GM21717 (cell line): ENCODE results near the gene RICTOR.
"Not testable (repeated sequence)": the region's sequence is repeated elsewhere in the genome, so short reads cannot be mapped to it uniquely, and the experiment has no call there.

Experiments
- ATAC-seq: cut with Tn5 transposase; IDR thresholded peaks from one replicate; pipeline ENCODE4 v1.9.1; 2021; ENCODE audit warnings: mild to moderate bottlenecking, moderate library complexity; ENCODE audit not compliant: unreplicated experiment

The RICTOR gene

DNA sequence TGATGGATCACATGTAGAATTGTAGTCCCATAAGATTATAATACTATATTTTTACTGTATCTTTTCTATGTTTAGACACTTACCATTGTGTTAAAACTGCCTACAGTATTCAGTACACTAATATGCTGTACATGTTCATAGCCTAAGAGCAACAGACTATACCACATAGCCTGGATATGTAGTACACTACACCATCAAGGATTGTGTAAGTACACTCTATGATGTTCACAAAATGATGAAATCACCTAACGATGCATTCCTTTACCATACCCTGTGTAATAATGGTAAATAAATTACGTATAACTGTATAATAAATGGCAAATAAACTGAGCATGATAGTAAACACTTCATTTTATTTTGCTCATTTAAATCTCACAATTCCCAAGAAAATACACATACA, 60.3 kb downstream of the RICTOR start:
- no peak for ATAC-seq

DNA sequence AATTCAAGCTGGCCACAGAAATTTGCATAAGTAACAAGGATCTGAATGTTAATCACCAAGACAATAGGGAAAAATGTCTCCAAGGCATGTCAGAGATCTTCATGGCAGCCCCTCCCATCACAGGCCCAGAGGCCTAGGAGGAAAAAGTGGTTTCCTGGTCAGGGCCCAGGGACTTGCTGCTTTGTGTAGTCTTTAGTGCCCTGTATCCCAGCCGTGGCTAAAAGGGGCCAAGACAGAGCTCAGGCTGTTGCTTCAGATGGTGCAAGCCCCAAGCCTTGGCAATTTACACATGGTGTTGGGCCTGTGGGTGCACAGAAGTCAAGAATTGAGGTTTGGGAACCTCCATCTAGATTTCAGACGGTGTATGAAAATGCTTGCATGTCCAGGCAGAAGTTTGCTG, 63.2 kb downstream of the RICTOR start:
- ATAC-seq, result not testable (repeated sequence)

DNA sequence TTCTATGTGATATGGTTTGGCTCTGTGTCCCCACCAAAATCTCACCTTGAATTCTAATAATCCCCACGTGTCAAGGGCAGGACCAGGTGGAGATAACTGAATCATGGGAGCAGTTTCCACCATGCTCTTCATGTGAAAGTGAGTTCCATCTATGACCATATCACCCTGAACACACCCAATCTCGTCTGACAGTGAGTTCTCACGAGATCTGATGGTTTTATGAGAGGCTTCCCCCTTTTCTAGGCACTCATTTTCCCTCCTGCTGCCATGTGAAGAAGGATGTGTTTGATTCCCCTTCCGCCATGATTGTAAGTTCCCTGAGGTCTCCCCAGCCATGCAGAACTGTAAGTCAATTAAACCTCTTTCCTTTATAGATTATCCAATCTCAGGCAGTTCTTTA, 64.2 kb downstream of the RICTOR start:
- ATAC-seq, result no peak

DNA sequence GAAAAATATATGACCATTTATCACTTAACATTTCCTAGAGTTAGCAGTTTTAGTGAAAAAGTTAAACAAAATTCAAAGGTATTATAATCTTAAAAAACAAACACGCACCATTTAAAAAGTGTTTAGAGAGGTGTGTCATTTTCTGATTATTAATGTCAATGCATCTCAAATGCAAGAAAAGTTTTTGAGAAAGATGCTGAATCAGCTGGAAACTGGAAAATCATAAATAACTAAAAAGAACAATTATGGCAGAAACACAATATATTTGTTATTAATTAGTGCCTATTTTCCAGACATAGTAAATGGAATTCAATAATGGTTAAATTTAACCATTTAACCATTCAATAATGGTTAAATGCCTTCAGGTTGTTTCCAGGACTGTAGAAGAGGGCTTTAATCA, 64.9 kb downstream of the RICTOR start:
- no peak for ATAC-seq

DNA sequence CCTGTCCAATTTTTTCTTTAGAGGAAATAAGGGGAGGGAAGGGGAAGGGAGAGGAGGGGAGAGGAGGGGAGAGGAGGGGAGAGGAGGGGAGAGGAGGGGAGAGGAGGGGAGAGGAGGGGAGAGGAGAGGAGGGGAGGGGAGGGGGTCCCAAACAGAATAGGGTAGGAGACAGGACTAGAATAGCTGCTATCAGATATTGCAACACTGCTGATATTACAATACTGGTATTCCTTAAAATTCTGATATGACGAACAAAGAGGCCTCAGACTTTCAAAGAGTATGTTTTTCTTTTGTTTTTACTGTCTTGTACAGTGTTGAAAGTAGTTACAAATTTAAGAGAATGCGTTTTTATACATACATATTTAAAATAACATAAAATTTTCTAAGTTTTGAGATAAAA, 67.5 kb downstream of the RICTOR start:
- no peak for ATAC-seq

DNA sequence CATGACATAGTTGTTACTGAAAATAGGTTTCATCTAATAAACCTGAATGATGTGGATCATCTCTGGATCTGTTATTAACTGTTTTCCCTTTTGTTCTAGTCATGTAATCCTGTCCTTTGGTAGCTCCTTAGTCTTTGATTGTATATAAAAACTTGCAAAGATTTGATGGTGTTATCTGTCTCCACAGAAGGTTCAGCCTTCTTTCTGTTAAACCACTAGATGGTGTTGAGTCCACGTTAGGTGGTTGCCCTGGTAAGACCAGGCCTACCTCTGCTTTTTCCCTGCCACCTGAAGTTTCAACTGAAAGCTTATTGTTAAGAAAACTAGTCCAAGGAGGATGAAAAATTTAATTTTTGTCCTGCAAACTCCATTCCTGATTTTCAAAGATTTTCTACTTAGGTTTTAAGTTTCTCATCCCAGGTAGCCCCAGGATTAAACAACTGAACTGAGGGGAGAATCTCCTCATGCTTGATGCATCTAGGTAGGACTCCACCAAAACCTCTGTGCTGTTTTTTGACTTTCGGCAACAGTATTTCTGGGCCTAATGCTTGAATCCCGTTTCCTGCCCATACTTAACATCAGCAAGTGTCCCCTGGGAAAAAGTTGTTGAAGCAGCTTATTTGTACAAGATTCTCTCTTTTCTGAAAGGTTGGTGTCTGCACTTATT, 68.5 kb downstream of the RICTOR start:
- no peak for ATAC-seq

DNA sequence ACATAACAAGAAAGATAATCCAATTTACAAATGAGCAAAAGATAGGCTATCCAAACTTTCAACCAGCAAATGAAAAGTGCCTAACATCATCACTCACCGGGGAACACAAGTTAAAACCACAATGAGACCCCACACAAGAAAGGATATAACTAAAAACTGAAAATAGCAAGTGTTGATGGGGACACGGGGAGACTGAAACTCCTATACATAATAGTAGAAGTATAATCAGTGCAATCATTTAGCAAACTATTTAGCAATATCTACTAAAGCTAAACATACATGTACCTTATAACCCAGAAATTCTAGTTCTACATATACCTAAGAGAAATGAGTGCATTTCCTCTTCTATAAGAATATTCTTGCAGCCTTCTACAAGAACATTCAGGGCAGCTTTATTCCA, 72.5 kb downstream of the RICTOR start:
- no peak for ATAC-seq

DNA sequence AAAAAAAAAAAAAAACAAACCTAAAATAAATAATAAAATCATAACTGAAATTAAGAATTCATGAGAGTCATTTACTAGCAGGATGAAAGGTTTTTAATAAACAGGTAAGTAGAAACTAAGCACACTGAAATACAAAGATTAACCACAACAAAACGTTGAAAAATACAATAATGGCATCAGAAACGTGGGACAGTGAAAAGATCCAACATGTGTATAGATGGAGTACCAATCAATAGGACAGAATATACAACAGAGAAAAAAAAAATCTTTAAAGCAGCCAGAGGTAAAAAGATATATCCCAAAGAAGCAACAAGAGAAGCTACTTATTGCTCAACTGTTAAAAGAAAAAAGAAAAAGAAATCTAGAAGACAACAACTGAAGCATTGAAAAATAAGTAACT, 75.2 kb downstream of the RICTOR start:
- ATAC-seq, result no peak

DNA sequence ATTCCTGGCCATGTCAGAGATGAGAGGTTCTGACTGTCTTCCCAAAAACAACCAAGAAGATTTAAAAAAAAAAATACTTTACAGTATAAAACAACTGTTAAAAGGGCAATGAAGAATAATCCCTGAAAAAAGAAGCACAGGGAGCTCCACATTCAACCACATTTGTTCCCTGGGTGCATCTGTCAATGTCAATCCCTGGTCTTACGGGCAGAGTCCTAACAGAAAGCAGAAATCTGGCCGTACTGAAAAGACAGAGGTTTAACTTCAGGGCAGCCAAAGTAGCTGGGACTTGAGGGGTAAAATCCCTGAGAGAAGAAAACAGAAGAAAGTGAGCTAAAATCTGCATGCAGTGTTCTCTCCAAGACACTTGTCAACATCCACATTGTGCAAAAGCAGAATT, 76.6 kb downstream of the RICTOR start:
- no peak for ATAC-seq

DNA sequence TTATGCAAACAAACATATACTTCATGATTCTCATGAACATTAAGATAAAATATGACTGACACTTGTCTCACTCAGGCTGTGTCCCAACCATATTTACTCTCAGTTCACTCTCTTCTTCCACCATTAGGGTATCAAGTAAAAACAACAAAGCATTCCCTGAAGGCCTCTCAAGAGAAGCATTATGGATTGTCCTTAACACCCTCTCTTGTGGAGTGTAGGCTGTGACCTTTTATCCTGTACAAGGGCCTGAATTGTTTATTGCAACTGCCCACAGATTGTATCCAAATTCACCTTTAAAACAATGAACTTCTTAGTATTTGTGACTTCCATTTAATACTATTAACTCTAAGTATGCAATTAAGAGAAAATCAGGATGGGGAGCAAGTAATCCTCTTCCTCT, 78.1 kb downstream of the RICTOR start:
- ATAC-seq, result no peak

DNA sequence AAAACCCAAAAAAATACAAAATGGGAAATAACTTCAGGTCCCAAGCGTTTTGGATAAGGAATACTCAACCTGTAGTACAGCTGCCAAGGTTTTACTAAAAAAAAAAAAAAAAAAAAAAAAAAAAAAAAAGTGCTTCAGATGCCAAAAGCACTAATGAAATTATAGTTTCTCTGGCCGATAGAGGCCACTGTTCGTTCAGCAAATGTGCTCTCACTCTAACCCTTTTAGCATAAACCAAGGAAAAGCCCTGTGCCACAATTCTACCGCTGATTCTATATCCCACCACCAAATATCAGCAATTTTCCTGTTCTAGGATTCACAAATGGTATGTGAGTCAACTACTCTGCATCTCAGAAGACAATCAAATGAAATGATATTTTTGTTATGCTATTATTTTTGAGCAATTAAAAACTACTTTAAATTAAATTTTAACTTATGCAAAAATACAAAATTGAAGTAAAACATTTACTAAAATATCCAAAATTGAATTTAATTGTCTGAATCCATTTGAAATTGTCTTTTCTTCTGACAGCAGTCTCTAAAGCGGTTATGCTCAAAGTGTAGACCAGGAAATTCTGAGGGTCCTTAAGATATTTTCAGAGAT, 79.8 kb downstream of the RICTOR start:
- no peak for ATAC-seq

DNA sequence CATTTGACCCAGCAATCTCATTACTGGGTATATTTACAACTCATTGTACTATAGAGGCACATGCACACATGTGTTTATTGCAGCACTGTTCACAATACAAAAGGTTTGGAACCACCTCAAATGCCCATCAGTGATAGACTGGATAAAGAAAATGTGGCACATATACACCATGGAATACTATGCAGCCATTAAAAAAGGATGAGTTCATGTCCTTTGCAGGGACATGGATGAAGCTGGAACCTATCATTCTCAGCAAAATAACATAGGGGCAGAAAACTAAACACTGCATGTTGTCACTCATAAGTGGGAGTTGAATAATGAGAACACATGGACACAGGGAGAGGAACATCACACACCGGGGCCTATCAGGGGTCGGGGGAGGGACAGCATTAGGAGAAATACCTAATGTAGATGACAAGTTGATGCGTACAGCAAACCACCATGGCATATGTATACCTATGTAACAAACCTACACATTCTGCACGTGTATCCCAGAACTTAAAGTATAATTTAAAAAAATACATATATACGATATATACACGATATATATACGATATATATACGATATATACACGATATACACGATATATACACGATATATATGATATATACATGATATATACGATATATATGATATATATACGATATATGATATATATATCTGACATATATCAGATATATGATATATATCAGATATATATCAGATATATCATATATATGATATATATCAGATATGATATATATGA, 84.1 kb downstream of the RICTOR start:
- ATAC-seq, result not testable (repeated sequence)

DNA sequence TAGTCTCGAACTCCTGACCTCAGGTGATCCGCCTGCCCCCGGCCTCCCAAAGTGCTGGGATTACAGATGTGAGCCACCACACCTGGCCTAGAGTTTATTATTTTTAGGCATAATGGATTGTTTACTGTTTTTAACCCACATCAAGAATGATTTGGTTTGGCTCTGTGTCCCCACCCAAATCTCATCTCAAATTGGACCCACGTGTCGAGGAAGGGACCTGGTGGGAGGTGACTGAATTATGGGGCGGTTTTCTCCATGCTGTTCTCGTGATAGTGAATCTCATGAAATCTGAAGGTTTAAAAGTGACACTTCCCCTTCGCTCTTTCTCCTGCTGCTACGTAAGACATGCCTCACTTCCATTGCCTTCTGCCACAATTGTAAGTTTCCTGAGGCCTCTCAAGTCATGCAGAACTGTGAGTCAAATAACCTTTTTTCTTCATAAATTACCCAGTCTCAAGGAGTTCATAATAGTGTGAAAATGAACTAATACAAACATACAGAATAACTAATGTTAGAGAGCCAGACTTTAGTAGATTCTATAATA, 88.2 kb downstream of the RICTOR start:
- no peak for ATAC-seq

DNA sequence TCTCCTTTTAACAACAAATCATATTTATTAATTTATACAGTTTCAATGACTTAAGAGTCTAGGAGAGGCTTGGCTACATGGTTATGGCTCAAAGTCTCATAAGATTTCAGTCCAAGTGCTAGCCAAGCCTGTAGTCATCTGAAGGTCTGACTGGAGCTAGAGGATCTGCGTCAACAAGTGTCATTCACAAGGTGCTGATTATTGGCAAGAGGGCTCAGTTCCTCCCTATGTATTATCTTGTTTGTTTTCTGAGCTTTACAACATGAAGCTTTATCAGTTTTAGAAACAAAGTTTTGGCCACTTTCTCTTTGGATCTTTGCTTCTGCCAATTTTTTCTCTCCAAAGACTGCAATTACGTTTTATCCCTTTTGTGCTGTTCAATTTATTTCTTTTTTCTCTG, 94.7 kb downstream of the RICTOR start:
- ATAC-seq, result no peak

DNA sequence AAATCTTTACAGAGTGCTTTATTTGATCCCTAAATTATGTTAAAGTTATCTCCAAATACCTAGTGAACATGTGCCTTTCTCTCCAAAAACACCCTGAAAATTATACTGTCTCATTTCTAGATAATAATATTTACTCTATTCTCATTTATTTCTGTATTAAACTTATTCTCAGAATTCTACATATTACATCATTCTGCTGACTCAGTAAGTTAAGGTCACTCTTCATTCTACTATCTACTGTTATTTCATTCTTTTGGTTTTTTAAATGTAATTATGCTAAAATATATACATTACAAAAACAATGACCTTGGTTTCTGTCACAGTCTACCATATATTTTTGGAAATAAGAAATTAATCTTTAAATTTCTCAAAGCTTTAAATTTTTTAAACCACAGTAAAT, 96.2 kb downstream of the RICTOR start:
- ATAC-seq, result no peak

DNA sequence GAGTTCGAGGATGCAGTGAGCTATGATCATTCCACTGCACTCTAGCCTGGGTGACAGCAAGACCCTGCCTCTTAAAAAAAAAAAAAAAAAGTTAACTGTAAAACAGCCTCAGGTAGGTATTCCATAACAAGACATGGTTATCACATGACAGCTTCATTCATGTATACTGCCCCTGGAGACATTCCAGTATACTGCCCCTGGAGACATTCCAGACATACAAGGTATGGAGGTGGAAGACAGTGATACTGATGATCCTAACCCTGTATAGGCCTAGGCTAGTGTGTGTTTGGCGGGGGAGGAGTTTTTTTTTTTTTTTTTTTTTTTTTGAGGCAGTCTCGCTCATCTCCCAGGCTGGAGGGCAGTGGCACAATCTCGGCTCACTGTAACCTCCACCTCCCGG, 105.5 kb downstream of the RICTOR start:
- no peak for ATAC-seq

DNA sequence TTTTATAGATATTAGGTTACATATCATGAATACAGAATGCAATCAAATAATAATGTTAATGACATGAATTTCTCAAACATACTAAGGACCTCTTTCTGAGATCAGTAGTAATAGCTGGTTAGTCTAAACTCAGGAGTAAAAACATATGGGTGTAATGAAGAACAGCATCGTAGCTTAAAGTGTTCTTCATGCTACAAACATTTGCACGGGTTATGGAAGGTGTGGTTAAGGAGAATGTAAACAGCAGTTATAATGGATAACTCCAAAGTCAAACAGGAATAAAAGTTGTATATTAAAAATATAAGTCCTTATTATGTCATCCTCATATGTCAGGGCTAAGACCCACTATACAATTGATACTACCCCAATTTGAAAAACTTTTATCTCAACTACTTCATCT, 112.5 kb downstream of the RICTOR start:
- ATAC-seq, result no peak

DNA sequence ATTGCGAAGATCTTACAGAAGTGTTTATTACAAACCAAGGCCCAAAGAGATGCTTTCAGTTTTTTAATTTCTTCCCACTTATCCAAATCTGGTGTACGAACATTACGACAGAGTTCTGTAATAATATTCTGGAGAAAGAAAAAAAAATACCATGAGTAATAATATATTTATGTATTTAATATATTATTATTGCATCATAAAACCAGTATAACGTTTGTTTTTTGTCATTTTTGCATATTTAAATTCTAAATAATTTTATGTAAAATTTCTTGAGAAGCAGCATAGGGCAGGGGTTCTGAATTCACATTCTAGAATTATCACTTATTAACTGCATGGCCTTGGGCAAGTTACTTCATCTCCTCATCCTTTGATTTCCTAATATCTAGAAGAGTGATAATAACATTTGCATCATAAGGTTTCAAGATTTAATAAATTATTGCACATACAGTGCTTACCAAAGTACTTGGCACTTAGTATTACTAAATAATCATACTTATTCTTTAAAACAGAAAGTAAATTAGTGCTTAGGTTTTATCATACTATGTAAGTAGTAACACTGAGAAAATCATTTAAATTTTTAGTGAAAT, 120.7 kb downstream of the RICTOR start:
- no peak for ATAC-seq

DNA sequence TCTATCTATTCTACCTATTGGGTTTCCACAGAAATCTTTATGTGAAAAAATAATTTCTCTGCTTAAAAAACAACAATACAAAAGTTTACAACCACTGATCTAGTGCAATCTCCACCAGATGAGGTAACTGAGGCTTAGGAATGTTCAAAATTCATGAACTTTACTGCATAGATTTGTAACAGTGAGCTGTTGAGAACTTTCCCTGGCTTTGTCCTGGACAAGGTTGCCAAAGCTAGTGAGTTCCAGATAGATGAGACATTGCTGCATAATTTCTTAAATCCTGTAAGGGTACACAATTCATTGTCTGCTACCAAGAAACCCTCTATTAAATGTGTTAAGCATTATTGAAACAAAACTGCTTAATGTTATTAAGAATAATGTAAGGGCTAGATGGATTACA, 125.7 kb downstream of the RICTOR start:
- no peak for ATAC-seq

DNA sequence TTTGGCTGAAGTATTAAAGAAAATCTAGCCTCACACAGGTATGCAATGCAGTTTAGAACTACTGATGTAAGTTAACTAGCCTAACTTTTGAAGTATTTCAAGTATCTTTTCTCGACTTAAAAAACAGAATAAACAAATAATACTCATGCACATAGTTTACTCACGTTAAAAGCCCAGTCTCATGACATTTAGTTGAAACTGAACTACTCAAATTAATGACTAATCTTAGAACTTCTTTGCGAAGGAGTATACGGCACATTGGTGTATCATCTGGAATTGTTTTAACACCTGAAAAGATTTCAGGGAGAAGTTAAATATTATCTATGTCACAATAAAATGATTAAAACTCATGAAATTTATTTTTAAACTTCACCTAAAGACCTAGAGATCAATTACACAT, 129.9 kb downstream of the RICTOR start:
- no peak for ATAC-seq

DNA sequence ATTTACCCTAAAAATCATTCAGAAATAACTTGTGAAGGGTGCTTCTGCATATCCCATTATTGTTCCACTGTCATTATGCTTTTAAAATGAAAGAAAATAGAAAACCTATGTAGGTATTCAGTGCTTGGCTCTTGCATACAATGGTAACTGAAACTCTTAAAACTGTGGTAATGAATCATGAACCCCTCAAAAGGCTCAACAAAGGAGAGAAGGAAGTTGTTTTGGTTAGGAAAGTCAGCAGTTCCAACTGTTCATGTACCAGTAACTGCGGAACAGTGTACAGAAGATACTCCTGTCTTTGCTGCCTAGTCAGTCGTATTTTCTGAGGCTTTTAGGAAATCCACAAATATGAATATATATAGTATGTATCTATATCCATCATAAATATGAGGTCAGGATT, 132.3 kb downstream of the RICTOR start:
- ATAC-seq, result no peak
